ENCODE results near the gene MAP3K13.
A peak's percentile ranks its signal among the peaks of the same experiment; 100 is the strongest.
"Not testable (repeated sequence)": the region's sequence is repeated elsewhere in the genome, so short reads cannot be mapped to it uniquely, and the experiment has no call there.

MAP3K13 gene

DNA sequence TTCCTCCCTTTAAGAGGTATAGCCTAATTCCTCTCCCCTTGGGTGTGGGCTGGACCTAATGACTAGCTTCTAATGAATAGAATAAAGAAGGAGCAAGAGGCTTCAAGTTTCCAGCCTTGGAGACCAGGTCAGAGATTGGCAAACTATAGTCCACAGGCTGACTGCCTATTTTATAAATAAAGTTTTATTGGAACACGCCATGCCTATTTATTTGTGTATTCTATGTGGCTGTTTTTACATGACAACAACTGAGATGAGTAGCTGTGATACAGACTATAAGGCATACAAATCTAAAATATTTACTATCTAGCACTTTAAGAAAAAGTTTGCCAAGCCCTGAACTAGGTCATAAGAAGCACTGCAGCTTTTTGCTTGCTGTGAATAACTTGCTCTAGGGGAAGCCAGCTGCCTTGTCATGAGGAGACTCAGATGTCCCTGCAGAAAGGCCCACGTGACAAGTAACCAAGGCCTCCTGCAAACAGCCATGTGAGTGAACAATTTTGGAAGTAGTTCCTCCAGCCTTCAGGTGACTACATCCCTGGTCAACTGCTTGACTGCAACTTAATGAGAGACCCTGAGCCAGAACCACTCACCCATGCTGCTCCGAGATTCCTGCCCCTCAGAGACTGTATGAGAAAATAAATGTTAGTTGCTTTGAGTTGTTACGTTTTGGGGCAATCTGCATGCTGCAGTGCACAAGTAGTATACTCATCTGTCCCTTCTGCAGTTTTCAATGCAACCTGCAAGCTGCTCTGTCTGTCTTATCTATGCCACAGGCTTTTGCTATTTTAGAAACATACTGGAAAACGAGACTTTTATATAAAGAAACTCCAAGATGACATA is 21.1 kb upstream of the MAP3K13 start:
- DNase-seq (ENCODE audit: low read depth, low spot score) = no peak

GRCh38 chr3:185342459-185343174 is 20.3 kb upstream of the MAP3K13 start:
- DNase-seq (ENCODE audit: low read depth, low spot score) = no peak

DNA sequence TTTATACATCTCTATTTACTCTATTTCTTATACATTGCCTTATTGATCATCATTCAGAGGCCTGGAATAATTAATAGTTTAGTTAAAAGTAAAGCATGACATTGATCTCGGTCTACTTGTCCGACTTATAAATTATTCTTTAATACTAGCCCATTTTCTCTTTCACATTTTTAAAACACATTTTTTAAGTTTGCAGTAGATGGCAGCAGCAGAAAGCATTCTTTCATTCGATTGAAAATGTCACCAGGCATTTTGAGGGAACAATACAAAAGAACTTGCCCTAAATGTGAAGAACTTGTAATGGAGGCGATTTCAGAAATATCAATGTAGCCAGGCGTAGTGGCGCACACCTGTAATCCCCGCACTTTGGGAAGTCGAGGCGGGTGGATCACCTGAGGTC is 15.5 kb upstream of the MAP3K13 start:
- no peak for DNase-seq (ENCODE audit: low read depth, low spot score)

- DNase-seq (ENCODE audit: low read depth, low spot score) = no peak
Measured at GRCh38 chr3:185350841-185351240, 12.1 kb upstream of the MAP3K13 start.

DNA sequence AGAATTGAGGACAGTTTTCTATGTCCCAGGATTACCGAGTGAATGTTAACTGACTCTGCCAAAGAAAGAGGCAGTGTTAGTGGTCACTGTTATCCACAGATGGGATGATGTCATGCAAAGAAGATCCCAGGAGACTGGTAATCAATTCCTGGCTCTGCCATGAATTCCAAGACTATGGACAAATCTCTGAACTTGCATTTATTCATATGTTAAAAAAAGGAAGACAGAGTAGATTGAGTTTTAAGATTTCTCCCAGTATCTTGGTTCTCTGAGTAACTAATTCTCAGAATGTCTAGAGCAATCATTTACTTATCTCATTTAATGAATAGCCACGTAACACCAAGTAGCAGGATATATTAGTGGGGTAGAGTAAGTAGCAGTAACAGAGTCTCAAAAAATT is 11.5 kb upstream of the MAP3K13 start:
- DNase-seq (ENCODE audit: low read depth, low spot score) = no peak

- no peak for DNase-seq (ENCODE audit: low read depth, low spot score)
Measured at GRCh38 chr3:185353225-185353624, 9.7 kb upstream of the MAP3K13 start.

GRCh38 chr3:185353823-185354614 is 8.9 kb upstream of the MAP3K13 start:
- DNase-seq (ENCODE audit: low read depth, low spot score) = peak; percentile 34

DNA sequence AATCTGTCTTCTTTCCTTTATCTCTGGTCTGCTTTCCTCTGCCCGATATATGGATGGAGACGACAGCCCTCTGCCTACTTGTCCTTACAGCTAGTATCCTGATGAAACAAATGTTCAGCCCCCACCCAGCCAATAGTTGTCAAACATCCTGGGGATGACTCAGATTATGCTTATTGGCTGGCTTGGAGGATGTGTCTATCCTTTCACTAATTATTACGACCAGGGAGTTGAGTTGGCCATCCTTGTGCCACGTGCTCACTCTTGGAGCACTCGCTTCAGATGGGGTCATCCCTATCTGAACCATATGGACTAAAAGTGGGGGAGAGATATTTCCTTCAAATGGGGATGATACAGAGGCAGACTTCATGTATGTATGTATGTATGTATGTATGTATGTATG is 6.4 kb upstream of the MAP3K13 start:
- DNase-seq (ENCODE audit: low read depth, low spot score) = no peak

DNA sequence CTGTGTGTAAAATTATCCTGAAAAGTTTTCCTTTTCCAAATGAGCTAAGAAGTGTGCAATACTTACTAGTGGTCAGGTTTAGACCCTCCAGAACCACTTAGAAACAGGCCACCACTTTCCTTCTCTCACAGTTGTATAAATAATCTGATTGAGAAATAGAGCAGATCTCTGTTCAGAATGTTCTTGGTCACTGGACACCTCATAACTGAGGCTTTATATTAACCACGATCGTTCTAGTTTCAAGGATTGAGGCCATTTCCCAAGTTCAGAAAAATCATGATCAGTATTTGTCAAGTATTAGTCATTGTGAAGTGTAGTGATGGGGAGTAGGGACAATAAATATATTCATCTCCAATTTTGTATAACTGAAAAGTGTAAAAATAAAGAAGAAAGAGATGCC is 1.0 kb upstream of the MAP3K13 start:
- DNase-seq (ENCODE audit: low read depth, low spot score) = no peak

DNA sequence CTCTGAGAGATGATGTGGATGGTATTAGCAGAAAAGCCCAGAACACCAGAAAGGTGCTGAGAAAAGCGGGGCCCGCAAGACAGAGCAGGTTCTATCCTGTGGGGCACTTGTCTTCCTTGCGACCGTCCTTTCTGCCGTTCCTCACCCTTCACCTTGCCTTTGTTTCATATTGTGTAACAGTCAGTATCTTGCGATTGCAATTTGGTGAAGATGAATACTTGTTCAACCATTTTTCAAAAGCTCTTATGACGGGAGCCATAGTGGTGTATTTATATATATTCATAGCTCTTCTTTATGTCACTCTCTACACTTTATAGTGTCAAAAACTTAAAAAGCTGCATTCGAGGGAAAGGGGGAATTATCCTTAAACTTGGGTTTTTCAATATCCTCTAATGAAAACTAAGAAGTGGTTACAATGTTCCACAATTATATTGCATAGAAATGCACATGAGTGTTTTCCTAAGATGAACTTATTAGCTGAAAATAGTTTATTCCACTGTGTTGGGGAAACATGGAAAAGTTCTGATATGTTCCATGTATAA is 797 bp downstream of the MAP3K13 start:
- DNase-seq (ENCODE audit: low read depth, low spot score) = no peak

- no peak for DNase-seq (ENCODE audit: low read depth, low spot score)
Measured at GRCh38 chr3:185365291-185366073, 2.5 kb downstream of the MAP3K13 start.

GRCh38 chr3:185366074-185366335 is 3.1 kb downstream of the MAP3K13 start:
- no peak for DNase-seq (ENCODE audit: low read depth, low spot score)

- no peak for DNase-seq (ENCODE audit: low read depth, low spot score)
Measured at GRCh38 chr3:185366913-185367312, 4.0 kb downstream of the MAP3K13 start.

DNA sequence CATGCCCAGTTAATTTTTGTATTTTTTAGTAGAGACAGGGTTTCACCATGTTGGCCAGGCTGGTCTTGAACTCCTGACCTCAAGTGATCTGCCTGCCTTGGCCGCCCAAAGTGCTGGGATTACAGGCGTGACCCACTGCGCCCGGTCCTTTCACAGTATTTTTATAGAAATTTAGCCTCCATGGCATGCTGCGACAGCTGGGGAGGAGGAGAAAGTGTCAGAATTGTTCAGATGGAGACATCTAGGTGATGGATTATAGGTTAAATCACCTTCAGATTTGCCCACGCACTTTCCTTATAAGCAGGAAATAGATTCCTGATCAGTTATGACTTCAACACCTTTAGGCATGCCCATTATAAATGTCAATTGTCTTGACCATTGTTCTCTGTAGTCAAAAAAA is 7.4 kb downstream of the MAP3K13 start:
- not testable (repeated sequence) for DNase-seq (ENCODE audit: low read depth, low spot score)

DNA sequence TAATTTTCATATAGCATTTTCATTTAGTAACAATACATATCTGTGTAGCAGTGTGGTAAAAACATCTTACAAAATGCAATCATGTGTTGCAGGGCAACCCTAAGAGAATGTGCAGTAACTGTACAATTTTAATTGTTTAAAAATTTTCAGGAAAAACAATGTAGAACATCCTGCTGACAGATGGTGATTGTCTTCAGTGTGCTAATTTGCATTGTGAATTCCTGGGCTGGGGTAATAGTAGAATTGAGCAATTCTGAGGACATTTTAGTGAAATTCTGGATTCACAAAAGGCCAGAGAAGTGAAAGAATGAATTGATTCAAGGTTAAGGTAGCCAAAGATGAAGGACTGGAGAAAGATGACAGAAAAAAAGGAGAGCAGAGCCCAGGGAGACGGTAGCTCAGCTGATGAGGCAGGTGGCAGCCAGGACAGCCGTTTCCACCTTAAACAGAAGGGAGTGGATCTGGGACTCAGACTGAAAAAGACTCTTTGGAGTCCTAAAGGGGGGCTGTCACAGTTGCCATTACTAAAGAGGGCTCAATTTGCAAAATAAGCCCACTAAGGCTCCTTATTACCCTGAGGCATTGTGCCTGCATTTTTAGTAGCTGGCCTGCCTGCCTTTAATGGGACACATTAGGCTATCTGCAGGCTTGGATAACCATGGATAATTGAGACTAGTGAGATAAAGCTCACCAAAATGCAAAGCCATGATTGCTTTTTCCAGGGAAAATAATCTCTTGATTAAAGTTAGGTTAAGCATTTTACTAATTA is 8.6 kb downstream of the MAP3K13 start:
- DNase-seq (ENCODE audit: low read depth, low spot score) = no peak

GRCh38 chr3:185381320-185382058 is 18.6 kb downstream of the MAP3K13 start:
- DNase-seq (ENCODE audit: low read depth, low spot score) = no peak

DNA sequence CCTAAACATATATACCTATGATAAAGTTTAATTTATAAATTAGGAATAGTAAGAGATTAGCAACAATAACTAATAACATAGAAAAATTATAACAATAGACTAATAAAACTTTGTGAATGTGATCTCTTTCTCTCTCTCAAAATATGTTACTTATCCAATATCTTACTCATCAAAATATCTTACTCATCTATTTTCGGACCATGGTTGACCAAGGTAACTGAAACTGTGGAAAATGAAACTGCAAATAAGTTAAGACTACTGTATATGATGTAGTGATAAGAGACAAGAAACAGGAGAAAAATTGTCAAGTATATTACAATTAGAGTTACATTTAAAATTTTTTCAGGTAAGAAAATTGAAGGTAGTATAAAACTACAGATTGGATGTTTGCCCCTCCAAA is 19.2 kb downstream of the MAP3K13 start:
- no peak for DNase-seq (ENCODE audit: low read depth, low spot score)

GRCh38 chr3:185386515-185386914 is 23.6 kb downstream of the MAP3K13 start:
- not testable (repeated sequence) for DNase-seq (ENCODE audit: low read depth, low spot score)

DNA sequence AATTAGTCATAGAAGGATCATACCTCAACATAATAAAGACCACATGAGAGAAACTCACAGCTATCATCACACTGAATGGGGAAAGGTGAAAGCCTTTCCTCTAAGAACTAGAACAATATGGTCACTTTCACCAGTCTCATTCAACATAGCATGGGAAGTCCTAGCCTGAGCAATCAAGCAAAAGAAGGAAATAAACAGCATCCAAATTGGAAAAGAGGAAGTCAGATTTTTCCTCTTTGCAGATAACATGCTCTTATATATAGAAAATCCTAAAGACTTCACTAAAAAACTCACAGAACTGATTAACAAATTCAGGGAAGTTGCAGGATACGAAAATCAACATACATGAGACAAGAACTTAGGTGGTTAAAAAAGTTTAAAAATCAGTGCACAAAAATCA is 24.7 kb downstream of the MAP3K13 start:
- DNase-seq (ENCODE audit: low read depth, low spot score) = no peak

DNA sequence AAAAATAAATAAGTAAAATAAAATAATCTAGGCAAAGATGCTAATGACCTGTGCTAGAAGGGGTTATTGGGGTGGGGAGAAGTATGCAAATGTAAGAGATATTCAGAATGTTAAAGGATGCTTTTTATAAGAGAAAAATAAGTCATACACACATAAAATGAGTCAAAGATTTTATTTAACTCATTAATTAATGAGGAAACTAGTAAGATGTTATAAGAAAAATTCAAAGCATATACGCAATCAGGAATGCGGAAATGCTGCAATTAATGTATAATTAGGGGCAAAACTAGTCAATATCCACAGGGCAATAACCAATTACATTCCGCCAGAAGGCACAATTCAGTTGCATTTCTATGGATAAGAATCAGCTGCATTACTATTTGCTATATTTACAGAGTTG is 30.1 kb downstream of the MAP3K13 start:
- DNase-seq (ENCODE audit: low read depth, low spot score) = no peak
